Loucy (cell line): ENCODE measurements around the gene ANKRD33.

Experiments used
- H2AFZ ChIP-seq: fragments of 200-600 bp; sonication (generic); 2 replicates; pipeline ENCODE4 v1.6.0; 2016; ENCODE audit warnings: antibody characterized with exemption, mild to moderate bottlenecking, low read length, moderate library complexity
- H3F3A ChIP-seq: fragments of 200-600 bp; 2 replicates; pipeline ENCODE4 v1.6.0; 2016; ENCODE audit warnings: antibody characterized with exemption, low read depth, mild to moderate bottlenecking
- H3K27me3 ChIP-seq: fragments of 200-600 bp; sonication (generic); 2 replicates; pipeline ENCODE4 v1.6.1; 2014; ENCODE audit warnings: low read length, mild to moderate bottlenecking; ENCODE audit not compliant: insufficient read depth, poor library complexity, severe bottlenecking
- H3K36me3 ChIP-seq: fragments of 200-600 bp; sonication (generic); 2 replicates; pipeline ENCODE4 v1.6.1; 2016; ENCODE audit warnings: low read length; ENCODE audit not compliant: insufficient read depth
- H3K4me1 ChIP-seq: fragments of 200-600 bp; sonication (generic); 2 replicates; pipeline ENCODE4 v1.5.1; 2014; ENCODE audit warnings: low read length, mild to moderate bottlenecking; ENCODE audit not compliant: insufficient read depth, poor library complexity, severe bottlenecking
- H3K4me2 ChIP-seq: fragments of 200-600 bp; sonication (generic); 2 replicates; pipeline ENCODE4 v1.6.0; 2014; ENCODE audit warnings: antibody characterized with exemption, low read length, low read depth, mild to moderate bottlenecking; ENCODE audit not compliant: poor library complexity, severe bottlenecking
- H3K4me3 ChIP-seq: fragments of 200-600 bp; sonication (generic); 2 replicates; pipeline ENCODE4 v1.5.1; 2014; ENCODE audit warnings: low read length, mild to moderate bottlenecking, mixed read lengths; ENCODE audit not compliant: poor library complexity, severe bottlenecking
- H3K79me2 ChIP-seq: fragments of 200-600 bp; sonication (generic); 2 replicates; pipeline ENCODE4 v1.6.1; 2014; ENCODE audit warnings: low read length; ENCODE audit not compliant: insufficient read depth
- H3K9ac ChIP-seq: fragments of 200-600 bp; sonication (generic); 2 replicates; pipeline ENCODE4 v1.6.0; 2014; ENCODE audit warnings: mild to moderate bottlenecking, low read depth, low read length, moderate library complexity; ENCODE audit not compliant: poor library complexity, severe bottlenecking
- H3K9me2 ChIP-seq: fragments of 200-600 bp; sonication (generic); replicated peaks from 2 replicates; pipeline ENCODE4 v1.6.1; 2016; ENCODE audit warnings: low read depth, low read length, mixed read lengths
- H3K9me3 ChIP-seq: fragments of 200-600 bp; sonication (generic); 2 replicates; pipeline ENCODE4 v1.6.1; 2014; ENCODE audit warnings: mild to moderate bottlenecking, antibody characterized with exemption, low read length, low read depth; ENCODE audit not compliant: insufficient read depth
- H4K20me1 ChIP-seq: fragments of 200-600 bp; sonication (generic); 2 replicates; pipeline ENCODE4 v1.6.0; 2014; ENCODE audit warnings: antibody characterized with exemption, low read length, mild to moderate bottlenecking; ENCODE audit not compliant: insufficient read depth, poor library complexity, severe bottlenecking
- EZH2phosphoT487 ChIP-seq: fragments of 200-600 bp; IDR thresholded peaks from 2 replicates; pipeline ENCODE4 v1.6.1; 2018; ENCODE audit warnings: antibody characterized with exemption, mild to moderate bottlenecking, moderate library complexity, borderline replicate concordance
- TF ChIP-seq, protein P1 (sequence below): fragments of 200-600 bp; sonication (generic); conservative IDR thresholded peaks from 2 replicates; pipeline ENCODE4 v1.5.1; 2014; ENCODE audit warnings: mild to moderate bottlenecking, antibody characterized with exemption, low read length

ANKRD33 gene

DNA sequence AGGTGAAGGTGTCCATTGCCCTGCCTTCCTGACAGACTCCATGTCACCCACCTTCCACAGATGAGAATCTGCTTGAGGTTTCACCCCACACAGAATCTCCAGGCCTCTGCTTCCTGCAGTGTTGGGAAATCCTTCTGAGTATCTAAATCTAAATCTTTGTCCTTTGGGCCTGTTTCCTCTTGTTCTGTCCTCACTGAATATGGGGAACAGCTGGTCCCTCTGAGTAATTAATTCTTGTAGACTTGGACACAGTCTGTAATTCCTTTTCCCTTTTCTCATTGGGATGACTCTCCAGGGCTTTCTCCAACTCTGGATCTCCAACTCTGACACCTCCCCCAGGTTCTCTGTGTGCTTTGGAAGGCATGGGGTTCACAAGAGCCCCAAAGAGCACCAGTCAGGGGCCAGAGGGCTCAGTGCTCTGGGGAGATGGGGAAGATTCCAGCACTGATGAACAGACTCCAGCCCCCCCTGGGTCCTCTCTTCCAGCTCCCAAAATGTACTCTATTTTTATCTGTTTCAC, 17.1 kb downstream of the ANKRD33 start:
- Histone ChIP-seq H3K27me3 (no peaks in the 10 kb centered on the region), H3K4me1 (peaks cover 22% of the 10 kb centered on the region), H3K9me3 (no peaks in the 10 kb centered on the region), H3K36me3 (no peaks in the 10 kb centered on the region), H3K4me2 (no peak overlapping the region), H2AFZ (no peak overlapping the region), H4K20me1 (no peaks in the 10 kb centered on the region), H3F3A (no peaks in the 10 kb centered on the region), H3K4me3 (no peak overlapping the region), H3K9ac (no peak overlapping the region), H3K9me2 (no peaks in the 10 kb centered on the region), H3K79me2 (no peaks in the 10 kb centered on the region)
- TF ChIP-seq, protein P1, sequence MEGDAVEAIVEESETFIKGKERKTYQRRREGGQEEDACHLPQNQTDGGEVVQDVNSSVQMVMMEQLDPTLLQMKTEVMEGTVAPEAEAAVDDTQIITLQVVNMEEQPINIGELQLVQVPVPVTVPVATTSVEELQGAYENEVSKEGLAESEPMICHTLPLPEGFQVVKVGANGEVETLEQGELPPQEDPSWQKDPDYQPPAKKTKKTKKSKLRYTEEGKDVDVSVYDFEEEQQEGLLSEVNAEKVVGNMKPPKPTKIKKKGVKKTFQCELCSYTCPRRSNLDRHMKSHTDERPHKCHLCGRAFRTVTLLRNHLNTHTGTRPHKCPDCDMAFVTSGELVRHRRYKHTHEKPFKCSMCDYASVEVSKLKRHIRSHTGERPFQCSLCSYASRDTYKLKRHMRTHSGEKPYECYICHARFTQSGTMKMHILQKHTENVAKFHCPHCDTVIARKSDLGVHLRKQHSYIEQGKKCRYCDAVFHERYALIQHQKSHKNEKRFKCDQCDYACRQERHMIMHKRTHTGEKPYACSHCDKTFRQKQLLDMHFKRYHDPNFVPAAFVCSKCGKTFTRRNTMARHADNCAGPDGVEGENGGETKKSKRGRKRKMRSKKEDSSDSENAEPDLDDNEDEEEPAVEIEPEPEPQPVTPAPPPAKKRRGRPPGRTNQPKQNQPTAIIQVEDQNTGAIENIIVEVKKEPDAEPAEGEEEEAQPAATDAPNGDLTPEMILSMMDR: no peak
- TF ChIP-seq EZH2phosphoT487: no peak

DNA sequence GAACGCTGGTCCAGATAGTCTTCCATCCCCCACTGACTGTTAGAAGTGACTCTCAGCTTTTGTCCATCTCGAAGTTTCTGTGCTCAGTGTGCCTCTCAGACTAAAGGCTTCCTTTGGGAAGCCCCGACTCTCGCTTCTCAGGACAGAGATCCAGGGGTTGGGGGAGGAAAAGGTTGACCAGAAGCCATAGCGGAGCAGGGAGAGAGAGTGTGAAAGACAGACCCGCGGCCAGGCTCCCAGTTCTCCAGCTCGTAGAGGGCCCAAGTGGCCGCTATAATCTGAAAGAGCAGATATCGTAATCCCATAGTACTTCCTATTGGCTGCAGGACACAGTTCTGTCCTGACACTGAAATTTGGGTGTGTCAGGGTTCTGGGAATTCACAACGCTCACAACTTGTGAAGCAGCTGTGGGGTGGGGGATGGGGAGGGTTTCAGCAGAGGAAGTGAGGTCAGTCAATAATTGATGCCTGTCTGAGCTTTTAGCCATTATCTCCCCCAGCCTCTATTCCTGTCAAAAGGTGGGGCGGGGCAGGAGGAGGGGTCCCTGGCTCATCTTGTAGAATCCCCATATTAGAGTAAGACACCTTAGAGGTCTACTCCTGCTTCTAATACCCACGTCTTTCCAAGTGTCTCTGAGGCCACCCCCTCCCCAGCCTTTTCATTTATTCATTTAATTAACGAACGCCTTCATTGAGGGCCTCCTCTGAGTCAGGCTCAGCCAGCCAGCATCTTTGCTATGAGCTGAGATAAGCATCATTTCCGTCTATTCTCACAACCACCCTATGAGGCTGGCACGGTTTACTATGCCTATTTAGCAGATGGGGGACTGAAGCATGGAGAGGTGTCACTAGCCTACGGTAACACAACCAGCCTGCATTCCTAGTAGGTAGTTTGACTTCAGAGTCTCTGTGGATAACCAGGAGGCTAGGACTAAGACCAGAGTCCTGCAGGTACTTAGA, 17.8 kb downstream of the ANKRD33 start:
- Histone ChIP-seq H3F3A (no peaks in the 10 kb centered on the region), H3K9me2 (no peaks in the 10 kb centered on the region), H3K4me1 (peaks cover 30% of the 10 kb centered on the region), H3K4me3 (no peak overlapping the region), H3K36me3 (no peaks in the 10 kb centered on the region), H3K79me2 (no peaks in the 10 kb centered on the region), H2AFZ (no peak overlapping the region), H3K4me2 (no peak overlapping the region), H3K27me3 (no peaks in the 10 kb centered on the region), H3K9ac (no peak overlapping the region), H4K20me1 (no peaks in the 10 kb centered on the region), H3K9me3 (no peaks in the 10 kb centered on the region)
- TF ChIP-seq, protein P1: no peak
- TF ChIP-seq EZH2phosphoT487: no peak

DNA sequence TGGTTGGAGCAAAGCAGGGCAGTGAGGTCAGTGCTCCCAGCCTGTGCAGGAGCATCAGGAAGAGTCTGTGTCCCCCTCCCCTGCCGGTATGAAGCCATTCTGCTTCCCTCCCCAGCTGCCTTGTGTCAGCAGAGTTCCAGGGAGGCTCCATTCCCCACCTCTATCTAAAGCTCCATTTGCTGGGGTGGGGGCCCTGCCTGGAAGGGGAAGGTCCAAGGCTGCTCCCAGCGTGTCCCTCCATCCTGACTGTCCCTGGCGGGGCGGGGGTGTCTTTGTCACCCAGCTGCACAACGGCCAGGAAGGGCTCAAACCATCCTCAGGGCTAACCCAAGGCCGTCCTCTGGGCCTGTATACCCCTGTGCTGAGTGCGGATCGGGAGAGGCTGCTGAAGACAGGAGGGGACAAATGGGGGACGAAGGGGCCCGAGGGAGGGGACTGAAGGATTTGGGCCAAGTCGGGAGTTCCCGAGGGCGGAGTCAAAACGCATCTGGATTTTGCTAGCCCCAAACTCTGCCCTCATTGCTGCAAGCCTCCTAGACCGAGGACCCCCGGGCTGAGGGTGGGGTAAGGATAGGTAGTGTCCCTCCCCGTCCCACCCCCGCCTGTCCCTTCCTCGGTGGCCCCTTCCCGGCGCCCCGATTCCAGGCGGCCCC, 18.7 kb downstream of the ANKRD33 start:
- no peaks in the 10 kb centered on the region for H3K79me2 ChIP-seq
- no peaks in the 10 kb centered on the region for H4K20me1 ChIP-seq
- H3K9me2 ChIP-seq: no peaks in the 10 kb centered on the region
- no peaks in the 10 kb centered on the region for H3K36me3 ChIP-seq
- no peak overlapping the region for H3K9ac ChIP-seq
- no peaks in the 10 kb centered on the region for H3K9me3 ChIP-seq
- TF ChIP-seq EZH2phosphoT487: no peak
- no peak overlapping the region for H2AFZ ChIP-seq
- no peak overlapping the region for H3K4me2 ChIP-seq
- no peak overlapping the region for H3K4me3 ChIP-seq
- peaks cover 31% of the 10 kb centered on the region for H3K4me1 ChIP-seq
- no peaks in the 10 kb centered on the region for H3F3A ChIP-seq
- H3K27me3 ChIP-seq: no peaks in the 10 kb centered on the region
